Activated T-helper 17 cell treated with anti-CD3 and anti-CD28 coated beads, Interleukin-2, amount 50 U/mL, for 72 hours (primary cell): ENCODE results near the gene TRAPPC12. TPM values are rescaled to one million over a fixed set of nuclear protein-coding genes. Genes with fewer than 3 reads are reported as not detected.

Experiments
- ATAC-seq: fragments of 150-1000 bp; cut with Tn5 transposase; replicated peaks from 2 replicates; pipeline ENCODE4 v1.10.0; 2021; ENCODE audit warnings: mild to moderate bottlenecking, moderate library complexity
- H3K27ac Mint-ChIP-seq: one replicate; pipeline ENCODE4 v1.8.0; 2022; ENCODE audit warnings: mixed read lengths
- H3K27me3 Mint-ChIP-seq: one replicate; pipeline ENCODE4 v1.8.0; 2022; ENCODE audit warnings: mixed read lengths
- H3K36me3 Mint-ChIP-seq: one replicate; pipeline ENCODE4 v1.8.0; 2022; ENCODE audit warnings: low read depth, mild to moderate bottlenecking, mixed read lengths
- H3K4me1 Mint-ChIP-seq: one replicate; pipeline ENCODE4 v1.8.0; 2022; ENCODE audit warnings: mixed read lengths
- H3K4me3 Mint-ChIP-seq: one replicate; pipeline ENCODE4 v1.8.0; 2022; ENCODE audit warnings: mild to moderate bottlenecking, mixed read lengths
- H3K9me3 Mint-ChIP-seq: one replicate; pipeline ENCODE4 v1.8.0; 2022; ENCODE audit warnings: mixed read lengths
- total RNA-seq, 2 donors: library from RNA; stranded (reverse); gene quantifications; one replicate each; pipeline ENCODE4 v1.2.3, GENCODE V29; 2022

TRAPPC12 gene
- total RNA-seq, 2 donors from 2014 or later = 67.2 to 70.6 TPM

DNA sequence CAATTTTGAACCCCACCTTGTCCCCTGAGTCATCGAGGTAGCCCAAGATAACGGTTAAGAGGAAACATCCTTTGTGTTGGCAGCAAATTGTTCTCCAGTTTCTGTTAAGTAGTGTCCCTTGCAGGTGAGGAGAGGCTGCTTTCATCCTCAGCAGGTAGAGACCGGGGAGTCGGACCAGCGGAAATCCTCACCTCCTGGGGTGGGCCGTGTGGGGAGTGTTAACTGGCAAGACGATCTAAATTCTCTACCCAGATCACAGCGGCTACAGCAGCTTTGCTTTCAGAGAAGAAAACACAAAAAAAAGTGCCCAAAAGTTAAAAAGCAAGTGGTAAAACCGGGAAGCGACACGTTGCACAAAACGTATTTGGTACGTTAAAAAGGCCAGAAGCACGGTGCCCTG lies 76.6 kb downstream of the TRAPPC12 start:
- H3K4me1 Mint-ChIP-seq = no peaks in the 10 kb centered on the region
- no peak for ATAC-seq
- no peak overlapping the region for H3K27ac Mint-ChIP-seq
- no peaks in the 10 kb centered on the region for H3K9me3 Mint-ChIP-seq
- no peaks in the 10 kb centered on the region for H3K27me3 Mint-ChIP-seq
- no peak overlapping the region for H3K4me3 Mint-ChIP-seq
- peaks cover 47% of the 10 kb centered on the region for H3K36me3 Mint-ChIP-seq

GRCh38 chr2:3457524-3458395 lies 78.3 kb downstream of the TRAPPC12 start:
- Mint-ChIP-seq H3K36me3 (peaks cover 42% of the 10 kb centered on the region), H3K4me3 (no peak overlapping the region), H3K9me3 (no peaks in the 10 kb centered on the region), H3K4me1 (no peaks in the 10 kb centered on the region), H3K27ac (no peak overlapping the region), H3K27me3 (no peaks in the 10 kb centered on the region)
- ATAC-seq = no peak

DNA sequence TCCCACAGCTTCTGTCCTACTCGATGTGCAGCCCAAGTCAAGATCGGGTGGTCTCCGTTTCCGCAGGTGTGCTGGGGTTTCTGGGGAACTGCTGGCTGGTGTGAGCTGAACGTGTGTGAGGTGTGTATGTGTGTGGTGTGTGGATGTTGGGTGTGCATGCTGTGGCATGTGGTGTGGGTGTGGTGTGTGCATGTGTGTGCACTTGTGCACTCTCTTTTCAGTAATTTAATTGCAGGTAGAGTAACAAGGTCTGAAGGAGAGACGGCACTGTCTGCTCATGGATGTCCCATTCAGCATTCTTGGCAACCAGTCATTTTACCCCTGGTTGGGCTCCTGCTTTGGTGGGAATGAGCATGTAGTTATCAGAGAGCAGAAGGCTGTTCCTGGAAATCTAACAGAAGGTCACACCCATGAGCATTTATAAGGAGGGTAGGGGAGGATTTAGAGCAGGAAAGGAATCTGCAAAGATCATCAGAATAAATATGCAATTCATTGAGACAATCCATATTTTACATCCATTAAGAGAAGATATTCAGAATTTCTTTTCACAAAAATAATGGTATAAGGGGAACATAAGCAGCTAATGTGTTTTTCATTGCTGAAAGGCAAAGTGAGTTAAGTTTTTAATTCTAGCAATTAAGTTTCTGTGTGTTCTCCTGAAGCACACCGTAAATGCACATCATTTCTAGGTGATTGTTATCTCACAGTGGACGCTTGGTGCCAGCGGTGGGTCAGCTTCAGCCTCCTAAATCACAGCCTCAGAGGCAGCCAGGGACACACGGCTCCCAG lies 79.1 kb downstream of the TRAPPC12 start:
- Mint-ChIP-seq H3K27ac (no peak overlapping the region), H3K4me1 (no peaks in the 10 kb centered on the region), H3K9me3 (no peaks in the 10 kb centered on the region), H3K27me3 (no peaks in the 10 kb centered on the region), H3K4me3 (no peak overlapping the region), H3K36me3 (peaks cover 36% of the 10 kb centered on the region)
- ATAC-seq = no peak

DNA sequence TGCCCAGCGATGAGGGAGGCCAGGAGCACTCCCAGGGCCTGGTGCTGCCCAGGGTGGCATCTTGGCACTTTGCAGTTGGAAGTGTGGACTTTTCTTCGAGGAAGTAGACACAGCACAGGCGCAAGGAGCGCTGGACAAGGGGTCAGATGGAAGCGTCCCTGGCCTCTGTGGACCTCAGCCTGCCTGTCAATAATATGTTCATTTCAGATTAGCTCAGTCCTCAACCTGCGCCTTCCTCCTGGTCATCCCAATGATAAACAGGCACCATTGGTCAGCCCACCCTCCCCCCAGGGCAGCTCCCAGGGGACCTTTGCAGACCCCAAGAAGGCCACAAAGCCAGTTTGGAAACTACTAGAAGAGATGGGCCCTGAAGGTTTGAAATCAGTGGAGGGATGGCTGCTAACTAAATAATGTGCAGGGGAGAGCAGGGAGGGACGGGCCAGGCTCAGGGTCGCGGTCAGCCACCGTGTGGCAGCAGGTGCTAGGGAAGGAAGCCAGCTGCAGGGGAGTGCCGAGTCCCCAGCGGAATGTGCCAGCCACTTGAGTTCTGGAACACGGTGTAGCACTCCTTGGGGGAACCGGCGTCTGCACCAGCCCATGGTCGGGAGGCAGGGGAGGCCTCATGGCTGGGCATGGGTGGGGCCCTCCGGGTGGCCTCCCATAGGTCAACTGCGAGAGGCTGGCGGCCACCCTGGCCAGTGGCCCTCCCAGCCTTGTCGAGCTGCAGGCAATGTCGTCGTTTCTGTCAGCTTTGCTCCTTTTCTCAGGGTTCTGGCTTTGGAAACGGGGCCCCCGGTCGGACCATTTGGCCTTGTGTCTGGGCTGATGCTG lies 79.9 kb downstream of the TRAPPC12 start:
- peaks cover 38% of the 10 kb centered on the region for H3K36me3 Mint-ChIP-seq
- no peaks in the 10 kb centered on the region for H3K4me1 Mint-ChIP-seq

DNA sequence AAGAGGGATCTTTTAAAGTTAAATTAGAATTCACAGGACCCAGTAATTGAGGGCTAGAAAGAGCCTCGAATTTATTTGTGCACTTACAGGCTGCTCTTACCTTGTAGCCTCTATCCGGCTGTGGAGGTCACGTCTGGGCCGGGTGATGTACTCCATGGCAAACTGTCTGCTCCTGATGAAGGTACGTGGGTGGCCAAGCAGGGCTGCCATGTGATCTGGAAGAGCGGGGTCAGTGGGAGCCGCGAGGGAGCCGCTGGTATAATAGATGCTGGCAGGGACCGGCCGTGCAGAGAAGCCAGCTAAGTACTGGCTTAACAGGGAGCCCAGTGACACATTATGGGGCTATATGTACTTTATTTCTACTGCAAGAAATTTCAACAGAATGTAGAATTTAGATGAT lies 80.7 kb downstream of the TRAPPC12 start:
- no peak for ATAC-seq
- Mint-ChIP-seq H3K4me1 (no peaks in the 10 kb centered on the region), H3K36me3 (peaks cover 43% of the 10 kb centered on the region), H3K27ac (no peak overlapping the region), H3K9me3 (no peaks in the 10 kb centered on the region), H3K4me3 (no peak overlapping the region), H3K27me3 (no peaks in the 10 kb centered on the region)

More for the DNA sequence above, 79.9 kb downstream of the TRAPPC12 start:
- H3K4me3 Mint-ChIP-seq = no peak overlapping the region
- H3K27ac Mint-ChIP-seq = no peak overlapping the region
- H3K9me3 Mint-ChIP-seq = no peaks in the 10 kb centered on the region
- no peak for ATAC-seq
- no peaks in the 10 kb centered on the region for H3K27me3 Mint-ChIP-seq

GRCh38 chr2:3460831-3461800 lies 81.6 kb downstream of the TRAPPC12 start:
- H3K9me3 Mint-ChIP-seq = no peaks in the 10 kb centered on the region
- no peak for ATAC-seq
- no peaks in the 10 kb centered on the region for H3K27me3 Mint-ChIP-seq
- H3K36me3 Mint-ChIP-seq = peaks cover 36% of the 10 kb centered on the region
- H3K4me3 Mint-ChIP-seq = no peak overlapping the region
- no peak overlapping the region for H3K27ac Mint-ChIP-seq
- no peaks in the 10 kb centered on the region for H3K4me1 Mint-ChIP-seq

DNA sequence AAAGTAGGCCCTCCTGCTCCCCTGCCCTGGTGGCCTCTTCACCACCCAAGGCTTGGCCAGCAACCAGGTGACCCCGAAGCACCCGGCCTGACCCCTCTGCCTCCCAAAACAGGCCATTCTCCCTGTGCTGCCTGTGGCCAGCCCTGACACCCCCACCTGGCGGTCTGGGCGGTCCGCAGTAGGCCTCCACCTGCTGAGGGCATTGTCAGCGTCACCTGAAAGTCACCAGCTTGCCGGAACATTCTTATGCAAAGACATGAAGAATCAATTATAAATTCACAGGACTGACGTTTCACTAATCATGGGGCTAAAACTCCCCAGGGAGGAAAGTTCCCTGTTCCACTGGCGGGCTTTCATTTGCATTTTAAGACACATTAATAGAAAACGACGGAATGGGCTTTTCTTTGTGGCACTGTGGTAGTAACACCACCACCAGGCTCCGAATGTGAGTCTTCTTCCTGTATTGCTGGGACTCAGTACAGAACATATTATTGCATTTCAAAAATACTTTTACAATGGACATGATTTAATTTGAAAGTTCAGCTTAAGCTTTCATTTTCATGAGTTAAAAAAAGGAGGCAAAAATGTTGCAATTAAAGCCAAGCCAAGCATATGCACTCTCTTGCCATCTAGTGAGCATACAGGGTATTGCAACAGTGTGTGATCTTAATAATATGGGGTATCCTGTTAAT lies 82.5 kb downstream of the TRAPPC12 start:
- Mint-ChIP-seq H3K27ac (peak overlapping the region; percentile 39), H3K36me3 (peaks cover 32% of the 10 kb centered on the region), H3K27me3 (no peaks in the 10 kb centered on the region), H3K9me3 (no peaks in the 10 kb centered on the region), H3K4me1 (no peaks in the 10 kb centered on the region), H3K4me3 (peak overlapping the region; percentile 19)
- no peak for ATAC-seq

- H3K4me3 Mint-ChIP-seq = no peak overlapping the region
- H3K9me3 Mint-ChIP-seq = no peaks in the 10 kb centered on the region
- no peak for ATAC-seq
- no peaks in the 10 kb centered on the region for H3K4me1 Mint-ChIP-seq
- no peaks in the 10 kb centered on the region for H3K27me3 Mint-ChIP-seq
- H3K27ac Mint-ChIP-seq = no peak overlapping the region
- H3K36me3 Mint-ChIP-seq = peaks cover 32% of the 10 kb centered on the region
Observed at GRCh38 chr2:3462493-3463104, 83.1 kb downstream of the TRAPPC12 start.

DNA sequence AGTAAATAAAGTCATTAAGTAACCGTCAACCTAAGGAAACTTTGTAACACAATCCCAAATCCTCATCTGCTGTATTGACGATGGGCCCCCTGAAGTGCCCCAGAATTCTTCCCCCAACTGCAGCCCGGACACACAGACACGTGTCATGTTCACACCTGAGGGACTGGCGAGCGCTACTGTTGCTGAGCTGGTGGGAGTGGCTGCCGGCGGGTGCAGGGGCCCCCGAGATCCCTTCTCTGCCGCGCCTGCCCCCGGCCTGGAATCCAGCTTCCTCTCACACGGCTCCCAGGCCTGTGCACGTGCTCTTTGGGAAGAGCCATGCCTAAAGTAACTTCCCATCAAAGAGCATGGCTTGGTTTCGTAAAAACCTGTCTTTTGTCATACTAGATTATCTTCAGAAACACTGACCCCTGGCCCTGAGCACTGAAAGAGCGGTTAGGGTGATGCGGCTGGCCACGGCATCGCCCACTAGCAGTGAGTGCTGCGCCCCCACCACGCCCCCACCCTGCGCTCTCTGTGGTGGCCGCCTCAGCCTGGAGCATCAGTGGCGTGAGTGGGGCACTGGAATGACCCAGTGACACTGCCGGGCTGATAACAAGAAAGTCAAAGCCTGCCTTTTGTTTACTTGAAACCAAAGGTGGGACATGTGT lies 83.8 kb downstream of the TRAPPC12 start:
- Mint-ChIP-seq H3K36me3 (peaks cover 36% of the 10 kb centered on the region), H3K27ac (no peak overlapping the region), H3K4me1 (no peaks in the 10 kb centered on the region), H3K27me3 (no peaks in the 10 kb centered on the region), H3K9me3 (no peaks in the 10 kb centered on the region), H3K4me3 (no peak overlapping the region)
- ATAC-seq = no peak

DNA sequence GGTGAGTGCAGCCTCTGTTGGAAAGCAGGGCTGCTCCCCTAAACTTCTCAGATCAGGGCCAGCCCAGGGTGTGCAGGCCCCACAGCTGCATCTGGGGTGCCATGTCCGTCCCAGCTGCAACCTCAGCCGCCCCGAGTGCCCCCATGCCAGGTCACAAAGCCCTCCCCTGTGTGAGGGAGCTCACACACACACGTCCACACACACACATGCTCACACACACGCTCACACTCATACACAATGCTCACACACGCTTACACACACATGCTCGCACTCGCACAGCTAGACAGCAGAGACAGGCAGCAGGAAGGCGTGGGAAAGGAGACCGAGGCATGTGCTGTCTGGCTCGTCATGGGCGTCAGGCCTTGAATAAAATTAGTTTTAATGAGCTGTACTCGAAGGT lies 84.5 kb downstream of the TRAPPC12 start:
- Mint-ChIP-seq H3K27ac (no peak overlapping the region), H3K27me3 (no peaks in the 10 kb centered on the region), H3K36me3 (peaks cover 38% of the 10 kb centered on the region), H3K4me3 (no peak overlapping the region), H3K9me3 (no peaks in the 10 kb centered on the region), H3K4me1 (no peaks in the 10 kb centered on the region)
- ATAC-seq = no peak

DNA sequence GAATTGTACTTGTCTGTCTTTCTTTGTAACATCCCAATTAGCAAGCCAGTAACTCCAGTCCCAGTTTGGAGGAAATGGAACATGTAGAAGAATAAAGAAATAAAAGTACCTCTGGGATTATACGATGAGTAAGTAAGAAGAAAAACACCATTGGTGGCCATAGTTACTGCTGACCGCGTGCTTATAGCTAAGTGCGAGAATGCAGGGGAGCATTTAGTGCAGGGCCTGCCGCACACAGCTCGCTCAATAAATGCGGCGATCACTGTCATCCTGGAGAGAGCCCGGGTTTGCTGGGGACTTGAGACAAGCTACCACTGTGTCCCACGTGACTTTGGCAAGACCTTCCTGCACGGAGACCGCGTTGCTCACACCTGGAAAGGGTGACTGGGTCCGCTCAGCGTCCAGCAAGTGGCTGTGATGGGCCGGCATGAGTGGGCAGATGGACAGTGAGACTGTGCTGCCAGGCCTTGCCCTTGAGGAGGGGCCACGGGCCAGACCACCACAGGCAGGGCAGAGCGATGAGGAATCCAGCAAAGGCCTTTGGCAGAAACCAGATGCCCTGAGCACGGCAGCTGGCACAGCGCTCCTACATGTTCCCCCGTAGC lies 85.0 kb downstream of the TRAPPC12 start:
- no peaks in the 10 kb centered on the region for H3K4me1 Mint-ChIP-seq
- H3K27me3 Mint-ChIP-seq = no peaks in the 10 kb centered on the region
- H3K36me3 Mint-ChIP-seq = peaks cover 42% of the 10 kb centered on the region
- no peak for ATAC-seq
- no peak overlapping the region for H3K27ac Mint-ChIP-seq
- no peak overlapping the region for H3K4me3 Mint-ChIP-seq
- H3K9me3 Mint-ChIP-seq = no peaks in the 10 kb centered on the region

DNA sequence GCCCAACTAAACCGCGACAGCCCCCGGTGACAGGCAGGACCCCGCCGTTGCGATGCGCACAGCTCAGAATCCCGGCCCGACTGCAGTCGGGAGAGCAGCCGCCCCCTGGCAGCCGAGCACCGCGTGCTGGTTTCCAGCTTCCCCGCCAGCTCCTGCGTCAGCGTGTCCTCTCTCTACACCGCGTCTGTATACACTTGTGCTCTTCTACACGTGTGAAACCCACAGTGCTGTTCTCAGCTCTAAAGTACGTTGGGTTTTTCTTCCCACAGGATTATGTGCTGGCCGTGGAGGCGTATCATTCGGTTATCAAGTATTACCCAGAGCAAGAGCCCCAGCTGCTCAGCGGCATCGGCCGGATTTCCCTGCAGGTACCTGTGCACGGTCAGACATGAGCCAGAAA lies 85.8 kb downstream of the TRAPPC12 start:
- no peak overlapping the region for H3K27ac Mint-ChIP-seq
- H3K4me3 Mint-ChIP-seq = no peak overlapping the region
- H3K4me1 Mint-ChIP-seq = no peaks in the 10 kb centered on the region
- H3K27me3 Mint-ChIP-seq = no peaks in the 10 kb centered on the region
- no peak for ATAC-seq
- peaks cover 50% of the 10 kb centered on the region for H3K36me3 Mint-ChIP-seq
- H3K9me3 Mint-ChIP-seq = no peaks in the 10 kb centered on the region
